Activated CD4-positive, alpha-beta T cell treated with anti-CD3 and anti-CD28 coated beads, Interleukin-10, Interleukin-2, amounts not matched to agents 100 ng/mL and 50 ng/mL, durations not matched to agents 16 hours and 8 hours (primary cell): ENCODE data around the gene UNC13B.
"Not testable (repeated sequence)": the region's sequence is repeated elsewhere in the genome, so short reads cannot be mapped to it uniquely, and the experiment has no call there.

Experiments used
- DNase-seq: peaks from one replicate; pipeline ENCODE4 v3.0.0-alpha.2; 2020

UNC13B gene

GRCh38 chr9:35164711-35165110 lies 2.9 kb downstream of the UNC13B start:
- DNase-seq = peak; percentile 9

GRCh38 chr9:35167429-35167828 lies 5.6 kb downstream of the UNC13B start:
- not testable (repeated sequence) for DNase-seq

GRCh38 chr9:35168963-35169362 lies 7.2 kb downstream of the UNC13B start:
- DNase-seq = no peak

- DNase-seq = no peak
Observed at GRCh38 chr9:35172878-35173277, 11.1 kb downstream of the UNC13B start.

- DNase-seq = no peak
Observed at GRCh38 chr9:35177520-35177919, 15.7 kb downstream of the UNC13B start.

GRCh38 chr9:35179347-35180280 lies 17.8 kb downstream of the UNC13B start:
- DNase-seq = no peak

GRCh38 chr9:35180801-35181200 lies 19.0 kb downstream of the UNC13B start:
- no peak for DNase-seq

GRCh38 chr9:35182401-35182800 lies 20.6 kb downstream of the UNC13B start:
- not testable (repeated sequence) for DNase-seq

GRCh38 chr9:35182996-35183754 lies 21.4 kb downstream of the UNC13B start:
- DNase-seq = not testable (repeated sequence)

GRCh38 chr9:35183755-35184480 lies 22.1 kb downstream of the UNC13B start:
- not testable (repeated sequence) for DNase-seq

- no peak for DNase-seq
Observed at GRCh38 chr9:35186524-35186923, 24.7 kb downstream of the UNC13B start.

GRCh38 chr9:35190203-35190602 lies 28.4 kb downstream of the UNC13B start:
- no peak for DNase-seq

- DNase-seq = no peak
Observed at GRCh38 chr9:35191105-35191504, 29.3 kb downstream of the UNC13B start.

GRCh38 chr9:35193762-35194161 lies 32.0 kb downstream of the UNC13B start:
- no peak for DNase-seq

- no peak for DNase-seq
Observed at GRCh38 chr9:35195683-35196082, 33.9 kb downstream of the UNC13B start.

GRCh38 chr9:35198191-35198590 lies 36.4 kb downstream of the UNC13B start:
- DNase-seq = no peak

- no peak for DNase-seq
Observed at GRCh38 chr9:35203528-35203927, 41.7 kb downstream of the UNC13B start.

GRCh38 chr9:35205340-35205739 lies 43.5 kb downstream of the UNC13B start:
- no peak for DNase-seq

- DNase-seq = no peak
Observed at GRCh38 chr9:35211854-35212253, 50.0 kb downstream of the UNC13B start.

GRCh38 chr9:35220659-35221338 lies 59.0 kb downstream of the UNC13B start:
- DNase-seq = no peak

GRCh38 chr9:35225677-35226076 lies 63.9 kb downstream of the UNC13B start:
- no peak for DNase-seq

- DNase-seq = no peak
Observed at GRCh38 chr9:35226651-35227050, 64.8 kb downstream of the UNC13B start.

GRCh38 chr9:35227284-35227683 lies 65.5 kb downstream of the UNC13B start:
- no peak for DNase-seq
